AG09319 (cell line): ENCODE measurements around the gene GRIN1.

Experiments used
- DNase-seq: peaks from one replicate; pipeline ENCODE4 v3.0.0-alpha.2; 2010; ENCODE audit warnings: low read depth; ENCODE audit errors: extremely low read depth
- CTCF ChIP-seq: IDR thresholded peaks from 2 replicates; pipeline ENCODE4 v1.5.1; 2011; ENCODE audit warnings: low read depth, mild to moderate bottlenecking, inconsistent platforms, low read length, moderate library complexity

GRIN1 gene

GRCh38 chr9:137191691-137192447, 52.9 kb downstream of the GRIN1 start:
- no peak for DNase-seq
- no peak for TF ChIP-seq CTCF

GRCh38 chr9:137192448-137192780, 53.5 kb downstream of the GRIN1 start:
- no peak for TF ChIP-seq CTCF
- no peak for DNase-seq

- no peak for DNase-seq
- TF ChIP-seq CTCF: no peak
These were observed 53.9 kb downstream of the GRIN1 start for GRCh38 chr9:137192859-137193258.

- no peak for DNase-seq
- no peak for TF ChIP-seq CTCF
These were observed 54.8 kb downstream of the GRIN1 start for GRCh38 chr9:137193771-137194170.

GRCh38 chr9:137194388-137194787, 55.4 kb downstream of the GRIN1 start:
- DNase-seq: no peak
- no peak for TF ChIP-seq CTCF

- TF ChIP-seq CTCF: no peak
- DNase-seq: no peak
These were observed 56.0 kb downstream of the GRIN1 start for GRCh38 chr9:137194909-137195308.

- no peak for DNase-seq
- TF ChIP-seq CTCF: no peak
These were observed 56.7 kb downstream of the GRIN1 start for GRCh38 chr9:137195525-137196220.
